ENCODE measurements around the gene VSNL1. TPM values are rescaled to one million over a fixed set of nuclear protein-coding genes. Genes with fewer than 3 reads are reported as not detected.

The VSNL1 gene
- total RNA-seq, 1 experiment from 2014 or later = 9.9 TPM

GRCh38 chr2:17689010-17689409, 148.5 kb downstream of the VSNL1 start:
- no peak overlapping the region for H3K4me2 ChIP-seq (ENCODE audit: insufficient read depth, insufficient read length, low read length)
- no peaks in the 10 kb centered on the region for H3K27me3 Mint-ChIP-seq (ENCODE audit: low read depth)
- no peak overlapping the region for H3K18ac ChIP-seq (ENCODE audit: insufficient read length, low read depth, low read length)
- H2BK15ac ChIP-seq (ENCODE audit: low read depth, low read length) = no peak overlapping the region
- no peaks in the 10 kb centered on the region for H3K79me1 ChIP-seq (ENCODE audit: insufficient read depth, low read depth, low read length, poor library complexity, severe bottlenecking)
- no peak overlapping the region for H3K23ac ChIP-seq (ENCODE audit: insufficient read length, low read depth, low read length)
- H3K9ac ChIP-seq (ENCODE audit: extremely low read depth, insufficient read length, low read length) = no peak overlapping the region
- peaks cover 29 to 69% (median 60%) of the 10 kb centered on the region in 3 experiments for H3K36me3 Mint-ChIP-seq (ENCODE audit: insufficient read depth in 1 of 3, low read depth in 3 of 3)
- H3K27me3 ChIP-seq (ENCODE audit: insufficient read depth, low read length) = no peaks in the 10 kb centered on the region
- no peaks in the 10 kb centered on the region for H3K4me1 ChIP-seq (ENCODE audit: insufficient read depth, low read length)
- no peak overlapping the region for H2AFZ ChIP-seq (ENCODE audit: low read length)
- H3T11ph ChIP-seq (ENCODE audit: low read length) = no peak overlapping the region
- H4K20me1 ChIP-seq (ENCODE audit: control insufficient read depth, insufficient read depth, insufficient read length) = no peaks in the 10 kb centered on the region
- H2AK5ac ChIP-seq (ENCODE audit: insufficient read length, low read length) = no peak overlapping the region
- no peaks in the 10 kb centered on the region for H3K79me2 ChIP-seq (ENCODE audit: insufficient read depth, low read length)
- H3K9me3 Mint-ChIP-seq = no peaks in the 10 kb centered on the region; a peak in 1 of 5 replicates
- H3K23me2 ChIP-seq (ENCODE audit: insufficient read length, low read depth, low read length, poor library complexity, severe bottlenecking) = no peaks in the 10 kb centered on the region
- no peak overlapping the region for H4K91ac ChIP-seq (ENCODE audit: insufficient read length, low read depth, low read length)
- H3K9me3 ChIP-seq (ENCODE audit: control insufficient read depth, low read depth, low read length) = no peaks in the 10 kb centered on the region
- no peak for DNase-seq
- H3K56ac ChIP-seq (ENCODE audit: insufficient read length, low read depth, low read length) = no peak overlapping the region
- no peak overlapping the region for H4K8ac ChIP-seq (replicated peaks; ENCODE audit: insufficient read length, low read depth, low read length)
- H2BK120ac ChIP-seq (ENCODE audit: low read depth, low read length, poor library complexity, severe bottlenecking) = no peak overlapping the region
- H3K4ac ChIP-seq (ENCODE audit: low read depth, low read length) = no peak overlapping the region
- H2BK12ac ChIP-seq (ENCODE audit: insufficient read length, low read depth, low read length) = no peak overlapping the region
- H3K4me3 Mint-ChIP-seq = no peak overlapping the region
- no peaks in the 10 kb centered on the region for H3K4me1 Mint-ChIP-seq
- no peak for TF ChIP-seq CTCF (conservative IDR thresholded peaks at IDR 0.05)
- no peak overlapping the region for H3K27ac ChIP-seq (ENCODE audit: insufficient read length, low read depth, low read length)
- no peak overlapping the region for H2BK5ac ChIP-seq (ENCODE audit: insufficient read length, low read length)
- no peak overlapping the region for H2BK20ac ChIP-seq (ENCODE audit: low read depth, low read length, poor library complexity, severe bottlenecking)
- no peak overlapping the region for H3K14ac ChIP-seq (ENCODE audit: insufficient read depth, low read length)
- H4K5ac ChIP-seq (ENCODE audit: insufficient read length, low read depth, low read length) = no peak overlapping the region
- H3K27ac Mint-ChIP-seq = no peak overlapping the region
- WGBS (ENCODE audit: extremely low coverage, insufficient read length, low lambda C conversion rate) = no CpG with 5 or more reads among the region's 6 CpGs
